ENCODE measurements around the gene ABLIM2. TPM values are rescaled to one million over a fixed set of nuclear protein-coding genes. Genes with fewer than 3 reads are reported as not detected.
"Not testable (repeated sequence)": the region's sequence is repeated elsewhere in the genome, so short reads cannot be mapped to it uniquely, and the experiment has no call there.

Gene ABLIM2
- total RNA-seq, 1 donor from 2014 or later = 5.2 TPM

GRCh38 chr4:8141935-8142334, 16.7 kb downstream of the ABLIM2 start:
- DNase-seq (ENCODE audit: low read depth in 2 of 2) = no peak

GRCh38 chr4:8140915-8141314, 17.7 kb downstream of the ABLIM2 start:
- DNase-seq (ENCODE audit: low read depth in 2 of 2) = no peak

GRCh38 chr4:8139726-8140125, 18.9 kb downstream of the ABLIM2 start:
- not testable (repeated sequence) for DNase-seq (ENCODE audit: low read depth in 2 of 2)

GRCh38 chr4:8136972-8137710, 21.5 kb downstream of the ABLIM2 start:
- DNase-seq (ENCODE audit: low read depth in 2 of 2) = no peak

- DNase-seq (ENCODE audit: low read depth in 2 of 2) = peak in 1 of 2 donors; percentile 89
These were observed 22.1 kb downstream of the ABLIM2 start for GRCh38 chr4:8136529-8136928.

GRCh38 chr4:8135666-8136065, 22.9 kb downstream of the ABLIM2 start:
- no peak for DNase-seq (ENCODE audit: low read depth in 2 of 2)

GRCh38 chr4:8133897-8134563, 24.6 kb downstream of the ABLIM2 start:
- DNase-seq (ENCODE audit: low read depth in 2 of 2) = no peak

- no peak for DNase-seq (ENCODE audit: low read depth in 2 of 2)
These were observed 25.5 kb downstream of the ABLIM2 start for GRCh38 chr4:8132947-8133705.

GRCh38 chr4:8132400-8132799, 26.2 kb downstream of the ABLIM2 start:
- no peak for DNase-seq (ENCODE audit: low read depth in 2 of 2)

- DNase-seq (ENCODE audit: low read depth in 2 of 2) = no peak
These were observed 26.8 kb downstream of the ABLIM2 start for GRCh38 chr4:8131826-8132225.

- no peak for DNase-seq (ENCODE audit: low read depth in 2 of 2)
These were observed 27.4 kb downstream of the ABLIM2 start for GRCh38 chr4:8131210-8131609.

GRCh38 chr4:8130346-8131066, 28.1 kb downstream of the ABLIM2 start:
- DNase-seq (ENCODE audit: low read depth in 2 of 2) = no peak

GRCh38 chr4:8129785-8130184, 28.8 kb downstream of the ABLIM2 start:
- no peak for DNase-seq (ENCODE audit: low read depth in 2 of 2)

- no peak for DNase-seq (ENCODE audit: low read depth in 2 of 2)
These were observed 29.5 kb downstream of the ABLIM2 start for GRCh38 chr4:8129136-8129535.

GRCh38 chr4:8128100-8128856, 30.3 kb downstream of the ABLIM2 start:
- no peak for DNase-seq (ENCODE audit: low read depth in 2 of 2)

GRCh38 chr4:8127051-8127826, 31.4 kb downstream of the ABLIM2 start:
- DNase-seq (ENCODE audit: low read depth in 2 of 2) = no peak

GRCh38 chr4:8126523-8126922, 32.1 kb downstream of the ABLIM2 start:
- DNase-seq (ENCODE audit: low read depth in 2 of 2) = no peak

GRCh38 chr4:8125526-8126056, 33.0 kb downstream of the ABLIM2 start:
- DNase-seq (ENCODE audit: low read depth in 2 of 2) = no peak

GRCh38 chr4:8123870-8124269, 34.7 kb downstream of the ABLIM2 start:
- DNase-seq (ENCODE audit: low read depth in 2 of 2) = no peak

GRCh38 chr4:8123389-8123788, 35.2 kb downstream of the ABLIM2 start:
- peak in 1 of 2 donors; percentile 26 for DNase-seq (ENCODE audit: low read depth in 2 of 2)

Measured in lung microvascular endothelial cell (primary cell).